Right kidney (tissue), 1 donor: ENCODE results near the gene ANKRD13B.

Source experiments
- DNase-seq: peaks from one replicate; pipeline ENCODE4 v3.0.0-alpha.2; 2016

ANKRD13B gene

GRCh38 chr17:29581583-29582253 is 11.2 kb upstream of the ANKRD13B start:
- DNase-seq, result no peak

GRCh38 chr17:29582254-29582765 is 10.6 kb upstream of the ANKRD13B start:
- DNase-seq, result no peak

DNA sequence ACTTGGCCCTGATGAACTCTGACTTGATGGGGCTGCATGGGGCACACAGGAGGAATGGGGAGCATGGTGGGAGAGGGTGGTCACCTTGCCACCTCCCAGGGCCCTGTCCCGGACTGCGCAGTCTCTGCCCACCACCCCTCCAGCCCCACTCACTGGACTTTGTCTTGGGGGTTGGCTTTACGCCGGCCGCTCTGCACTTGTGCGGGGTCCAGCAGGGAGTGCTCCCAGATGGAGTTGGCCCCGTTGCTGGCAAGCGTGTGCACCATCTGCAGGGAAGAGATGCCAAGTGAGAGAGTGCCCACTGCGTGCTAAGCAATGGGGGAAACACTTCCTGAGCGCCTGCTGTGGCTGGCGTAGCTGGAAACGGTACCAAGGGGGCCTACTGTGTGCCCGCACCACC is 10.2 kb upstream of the ANKRD13B start:
- DNase-seq, result no peak

DNA sequence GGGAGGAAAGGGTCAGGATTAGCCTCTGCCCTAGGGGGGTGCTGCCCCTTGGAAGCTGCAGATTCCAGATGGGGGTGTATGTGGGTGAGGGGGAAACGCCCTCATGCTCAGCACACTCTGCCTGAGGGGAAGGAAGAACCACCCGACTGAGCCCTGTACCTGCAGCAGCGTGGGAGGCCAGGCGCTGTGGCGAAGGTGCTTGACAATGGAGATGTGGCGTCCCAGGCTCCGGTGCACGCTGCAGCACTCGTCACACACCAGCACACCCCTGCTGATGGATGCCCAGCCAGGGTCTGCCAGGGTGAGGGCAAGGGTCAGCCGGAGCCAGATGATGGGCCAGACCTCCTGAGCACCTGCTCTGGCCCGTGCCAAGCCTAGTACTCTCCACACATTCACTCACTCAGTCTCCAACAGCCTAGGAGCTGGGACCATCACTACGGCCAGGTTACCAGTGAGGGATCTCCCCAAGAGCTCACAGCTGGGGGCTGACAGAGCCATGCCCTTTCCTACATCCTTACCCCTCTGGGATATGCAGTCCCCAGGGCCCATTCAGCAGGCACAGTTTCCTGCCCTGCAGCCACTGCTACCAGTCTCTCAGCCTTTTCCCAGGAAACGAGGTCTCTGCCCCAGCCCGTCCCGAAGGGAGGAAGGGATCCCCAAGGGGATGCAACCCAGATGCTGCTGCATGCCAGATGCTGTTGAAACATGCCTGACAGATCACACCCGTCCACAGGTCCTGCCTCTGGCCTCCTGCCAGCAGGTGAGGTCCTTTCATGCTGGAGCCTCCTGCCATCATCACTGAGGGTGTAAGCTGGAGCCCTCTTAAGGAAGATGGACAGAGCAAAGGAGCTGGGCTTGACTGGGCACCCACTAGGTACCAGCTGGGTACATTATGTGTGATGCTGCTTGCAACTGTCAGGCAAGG is 9.3 kb upstream of the ANKRD13B start:
- DNase-seq, result no peak

GRCh38 chr17:29584452-29585079 is 8.4 kb upstream of the ANKRD13B start:
- no peak for DNase-seq

DNA sequence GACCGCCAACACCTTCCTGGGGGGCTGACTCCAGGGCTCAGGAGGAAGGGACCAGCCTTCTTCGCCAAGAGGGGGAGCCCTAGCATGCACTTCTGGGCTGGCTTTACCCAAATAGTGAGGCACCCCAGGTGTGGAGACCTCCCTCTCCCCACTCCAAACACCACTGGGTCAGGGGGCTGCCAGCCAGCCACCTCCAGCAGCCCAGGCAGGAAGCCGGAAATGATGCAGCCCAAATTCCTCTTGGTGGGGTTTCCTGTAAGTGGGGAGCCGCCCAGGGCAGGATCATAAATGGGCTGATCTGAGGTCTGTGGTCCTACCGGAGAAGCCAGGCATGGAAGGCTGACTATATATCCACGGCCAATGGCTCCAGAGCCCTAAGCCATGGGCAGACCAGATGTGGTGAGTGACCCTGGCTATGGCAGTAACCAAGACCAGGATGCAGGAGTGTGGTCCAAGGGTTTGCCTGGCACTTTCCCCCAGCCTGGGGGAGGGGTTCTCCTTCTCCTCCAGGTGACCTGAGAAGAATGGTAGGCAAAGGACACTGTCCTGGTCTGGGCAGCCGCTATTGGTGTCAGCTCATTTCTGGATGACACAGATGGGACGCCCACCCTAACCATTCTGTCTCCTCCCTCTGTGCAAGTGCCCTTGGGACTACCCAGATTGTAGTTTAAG is 7.7 kb upstream of the ANKRD13B start:
- DNase-seq, result no peak

- no peak for DNase-seq
Observed at GRCh38 chr17:29586676-29587469, 6.1 kb upstream of the ANKRD13B start.

DNA sequence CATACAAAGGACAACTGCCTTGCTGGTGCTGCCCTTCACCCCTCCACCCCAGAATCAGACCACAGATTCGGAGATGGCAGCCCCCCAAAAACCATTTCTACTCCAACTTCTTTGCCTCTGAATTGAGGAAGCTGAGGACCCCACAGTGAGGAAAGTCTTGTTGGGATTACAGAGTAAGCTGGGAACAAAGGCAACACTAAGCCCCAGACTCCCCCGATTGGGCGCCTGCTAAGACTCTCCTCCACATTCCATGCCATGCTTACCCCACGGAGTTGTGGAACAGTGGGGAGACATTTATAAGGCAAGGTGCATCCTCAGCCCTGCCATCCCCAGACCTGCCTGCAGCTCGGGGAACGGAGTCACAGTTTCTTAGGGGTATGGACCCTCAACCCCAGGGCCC is 5.3 kb upstream of the ANKRD13B start:
- no peak for DNase-seq

GRCh38 chr17:29588017-29588561 is 4.8 kb upstream of the ANKRD13B start:
- no peak for DNase-seq

DNA sequence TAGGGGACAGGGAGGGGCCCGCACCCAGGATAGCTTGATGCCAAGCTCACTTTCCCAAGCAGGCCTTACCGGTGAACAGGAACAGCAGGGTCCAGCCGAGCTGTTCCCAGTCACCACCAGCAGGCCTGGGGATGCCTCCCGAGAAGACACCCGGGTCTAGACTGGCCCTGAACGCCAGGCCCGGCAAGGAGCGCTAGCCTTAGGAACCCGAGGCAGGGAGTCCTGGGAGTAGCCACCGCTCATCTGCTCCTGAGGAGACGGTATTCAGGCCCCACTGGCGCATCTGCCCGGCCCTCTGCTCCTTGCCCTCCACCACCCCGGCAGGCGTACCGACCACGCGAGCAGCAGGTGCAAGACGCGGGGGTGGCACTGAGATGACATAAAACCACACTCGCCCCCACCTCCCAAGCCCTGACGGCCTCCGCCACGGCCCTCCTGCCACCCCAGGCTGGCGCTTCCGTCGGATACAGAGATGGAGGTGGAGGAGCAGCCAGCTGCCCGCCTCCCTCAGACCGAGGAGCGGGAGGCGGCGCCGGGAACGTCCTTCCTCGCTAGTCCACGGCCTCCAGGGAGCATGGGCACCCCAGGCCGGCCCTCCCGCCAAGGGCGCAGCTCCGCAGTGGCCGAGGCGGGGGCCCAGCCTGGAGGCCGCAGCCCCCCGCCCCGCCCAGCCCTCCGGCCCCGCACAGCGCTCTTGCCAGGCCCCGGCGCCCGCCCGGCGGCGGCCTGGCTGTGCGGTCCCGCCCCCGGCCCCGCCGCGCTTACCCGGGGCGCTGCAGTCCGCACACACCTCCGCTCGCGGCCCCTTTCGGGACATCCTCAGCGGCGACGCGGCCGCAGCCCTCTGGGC is 4.1 kb upstream of the ANKRD13B start:
- DNase-seq, result peak; percentile 68

GRCh38 chr17:29589524-29590410 is 3.2 kb upstream of the ANKRD13B start, which contains the start of gene GIT1:
Gene GIT1 (minus strand): TSS chr17:29589648. CDS start chr17:29589378, 270 bp downstream.
- peak; percentile 84 for DNase-seq

- DNase-seq, result no peak
Observed at GRCh38 chr17:29590411-29591145, 2.4 kb upstream of the ANKRD13B start.

GRCh38 chr17:29591146-29591736 is 1.7 kb upstream of the ANKRD13B start:
- peak; percentile 83 for DNase-seq

DNA sequence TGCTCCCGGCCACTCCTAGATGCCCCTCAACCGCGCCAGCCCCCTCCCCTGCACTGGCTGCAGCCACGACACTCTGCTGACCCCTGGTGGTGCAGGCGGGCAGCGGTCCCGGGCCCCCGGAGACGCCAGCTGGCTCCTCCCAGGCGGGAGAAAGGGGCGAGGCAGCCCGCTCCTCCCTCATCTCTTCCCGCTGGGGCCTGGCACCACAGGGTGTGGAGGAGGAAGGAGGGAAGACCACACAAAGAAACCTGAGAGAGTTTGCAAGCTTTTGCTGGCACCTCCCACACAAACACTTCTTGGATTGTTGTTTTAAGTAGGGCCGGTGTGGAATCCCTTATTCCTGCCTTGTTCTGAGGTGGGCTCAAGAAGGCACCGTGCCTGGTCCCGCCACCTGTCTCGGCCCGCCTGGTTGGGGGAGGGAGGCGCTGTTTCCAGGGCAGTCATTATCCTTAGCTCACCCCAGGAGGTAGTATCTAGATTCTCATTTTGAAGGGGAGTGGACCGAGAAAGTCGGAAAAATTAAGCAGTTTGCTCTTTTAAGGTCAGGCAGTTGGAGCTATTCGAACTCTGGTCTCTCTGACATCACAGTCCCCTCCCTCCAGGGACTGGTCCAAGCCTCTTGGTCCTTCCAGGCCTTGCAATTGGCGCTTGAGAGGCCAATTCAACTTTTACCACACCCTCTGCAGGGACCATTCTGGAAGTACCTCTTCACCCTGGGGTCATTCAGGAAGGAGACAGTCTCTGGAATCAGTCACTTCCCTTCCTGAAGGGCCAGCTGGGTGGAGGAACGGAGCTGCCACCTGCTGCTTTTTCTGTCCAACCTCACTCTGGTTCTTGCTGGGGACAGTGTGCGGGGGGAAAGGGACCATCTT is 959 bp upstream of the ANKRD13B start:
- DNase-seq, result peak; percentile 95

GRCh38 chr17:29593591-29594518 is 923 bp downstream of the ANKRD13B start:
- no peak for DNase-seq
